Gastrocnemius medialis (tissue), 4 donors: ENCODE measurements around the gene PRICKLE3.

Experiments
- POLR2A ChIP-seq, 2 donors: fragments of 450-650 bp; IDR thresholded peaks; one replicate each; pipeline ENCODE4 v1.6.1; 2017; ENCODE audit warnings: antibody characterized with exemption in 2 of 2, mild to moderate bottlenecking in 2 of 2, moderate library complexity in 2 of 2
- TF ChIP-seq, protein P1 (sequence below), 5 experiments: fragments of 450-650 bp in 3 of 5; fragments of 200-600 bp in 2 of 5; sonication (generic) in 2 of 5; IDR thresholded peaks in 4 of 5; conservative IDR thresholded peaks in 1 of 5; 1 replicate in 4 of 5; 2 replicates in 1 of 5; pipeline ENCODE4 v1.5.1; 2016 to 2019; ENCODE audit warnings: antibody characterized with exemption in 5 of 5, mild to moderate bottlenecking in 3 of 5, moderate library complexity in 3 of 5

DNA sequence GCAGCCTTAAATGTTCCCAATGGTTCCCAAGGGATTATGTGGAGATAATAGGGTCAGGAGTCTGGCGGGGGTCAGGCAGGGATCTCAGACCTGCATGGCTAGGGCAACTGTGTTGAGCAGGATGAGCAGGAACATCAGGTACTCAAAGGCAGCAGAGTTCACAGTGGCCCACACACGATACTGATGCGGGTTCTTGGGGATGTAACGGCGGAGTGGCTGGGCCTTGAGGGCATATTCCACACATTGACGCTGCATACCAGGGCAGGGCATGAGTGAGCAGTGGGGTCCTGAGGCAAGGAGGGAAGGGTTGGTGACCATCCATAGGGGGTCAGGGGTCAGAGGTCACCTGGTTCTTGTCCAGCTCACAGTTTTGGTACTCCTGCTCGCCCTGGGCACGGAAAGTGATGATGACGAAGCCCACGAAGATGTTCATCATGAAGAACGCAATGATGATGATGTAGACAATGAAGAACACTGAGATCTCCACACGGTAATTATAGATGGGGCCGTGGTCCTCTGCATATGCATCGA lies 28.9 kb upstream of the PRICKLE3 start:
- TF ChIP-seq, protein P1, sequence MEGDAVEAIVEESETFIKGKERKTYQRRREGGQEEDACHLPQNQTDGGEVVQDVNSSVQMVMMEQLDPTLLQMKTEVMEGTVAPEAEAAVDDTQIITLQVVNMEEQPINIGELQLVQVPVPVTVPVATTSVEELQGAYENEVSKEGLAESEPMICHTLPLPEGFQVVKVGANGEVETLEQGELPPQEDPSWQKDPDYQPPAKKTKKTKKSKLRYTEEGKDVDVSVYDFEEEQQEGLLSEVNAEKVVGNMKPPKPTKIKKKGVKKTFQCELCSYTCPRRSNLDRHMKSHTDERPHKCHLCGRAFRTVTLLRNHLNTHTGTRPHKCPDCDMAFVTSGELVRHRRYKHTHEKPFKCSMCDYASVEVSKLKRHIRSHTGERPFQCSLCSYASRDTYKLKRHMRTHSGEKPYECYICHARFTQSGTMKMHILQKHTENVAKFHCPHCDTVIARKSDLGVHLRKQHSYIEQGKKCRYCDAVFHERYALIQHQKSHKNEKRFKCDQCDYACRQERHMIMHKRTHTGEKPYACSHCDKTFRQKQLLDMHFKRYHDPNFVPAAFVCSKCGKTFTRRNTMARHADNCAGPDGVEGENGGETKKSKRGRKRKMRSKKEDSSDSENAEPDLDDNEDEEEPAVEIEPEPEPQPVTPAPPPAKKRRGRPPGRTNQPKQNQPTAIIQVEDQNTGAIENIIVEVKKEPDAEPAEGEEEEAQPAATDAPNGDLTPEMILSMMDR (IDR thresholded peaks at IDR 0.05 in 4 of 5, conservative IDR thresholded peaks at IDR 0.05 in 1 of 5): no peak
- no peak for TF ChIP-seq POLR2A (IDR thresholded peaks at IDR 0.05)
